Ishikawa (cell line): ENCODE results near the gene OAS3.

Source experiments
- CEBPB ChIP-seq: IDR thresholded peaks from 2 replicates; pipeline ENCODE4 v1.6.1; 2012
- CREB1 ChIP-seq: IDR thresholded peaks from 2 replicates; pipeline ENCODE4 v1.6.1; 2012; ENCODE audit warnings: low read depth
- EGR1 ChIP-seq: IDR thresholded peaks from 2 replicates; pipeline ENCODE4 v1.6.1; 2012
- EP300 ChIP-seq: IDR thresholded peaks from 2 replicates; pipeline ENCODE4 v1.6.1; 2012; ENCODE audit warnings: borderline replicate concordance
- FOXM1 ChIP-seq: IDR thresholded peaks from 2 replicates; pipeline ENCODE4 v1.6.1; 2012; ENCODE audit warnings: low read depth, borderline replicate concordance
- MAX ChIP-seq: IDR thresholded peaks from 2 replicates; pipeline ENCODE4 v1.6.1; 2012
- RAD21 ChIP-seq: IDR thresholded peaks from 2 replicates; pipeline ENCODE4 v1.6.1; 2012; ENCODE audit warnings: low read depth
- TAF1 ChIP-seq: IDR thresholded peaks from 2 replicates; pipeline ENCODE4 v1.6.1; 2012; ENCODE audit warnings: low read depth, mild to moderate bottlenecking
- TCF12 ChIP-seq: IDR thresholded peaks from 2 replicates; pipeline ENCODE4 v1.6.1; 2012; ENCODE audit warnings: low read depth
- TEAD4 ChIP-seq: IDR thresholded peaks from 2 replicates; pipeline ENCODE4 v1.6.1; 2012
- USF1 ChIP-seq: IDR thresholded peaks from 2 replicates; pipeline ENCODE4 v1.6.1; 2012
- YY1 ChIP-seq: IDR thresholded peaks from 2 replicates; pipeline ENCODE4 v1.6.1; 2012; ENCODE audit warnings: low read depth

GRCh38 chr12:113014565-113014964, 76.3 kb downstream of the OAS3 start:
- no peak for TF ChIP-seq USF1
- TF ChIP-seq YY1: no peak
- no peak for TF ChIP-seq RAD21
- TF ChIP-seq TCF12: no peak
- TF ChIP-seq TAF1: no peak
- no peak for TF ChIP-seq MAX
- no peak for TF ChIP-seq EGR1
- no peak for TF ChIP-seq EP300
- no peak for TF ChIP-seq FOXM1
- TF ChIP-seq CREB1: no peak
- TF ChIP-seq CEBPB: no peak
- TF ChIP-seq TEAD4: no peak
